Non-pigmented ciliary epithelial cell (primary cell): ENCODE measurements around the gene SYNPO.

ENCODE experiments used
- DNase-seq: peaks from one replicate; pipeline ENCODE4 v3.0.0-alpha.2; 2010; ENCODE audit warnings: low read depth

Gene SYNPO

GRCh38 chr5:150641006-150641570, 628 bp downstream of the SYNPO start:
- no peak for DNase-seq

GRCh38 chr5:150641824-150642566, 1.5 kb downstream of the SYNPO start:
- DNase-seq = no peak

GRCh38 chr5:150642567-150642927, 2.1 kb downstream of the SYNPO start:
- DNase-seq = peak; percentile 80

- DNase-seq = no peak
These were observed 2.7 kb downstream of the SYNPO start for GRCh38 chr5:150642991-150643710.

GRCh38 chr5:150644058-150644457, 3.6 kb downstream of the SYNPO start:
- no peak for DNase-seq

- no peak for DNase-seq
These were observed 4.1 kb downstream of the SYNPO start for GRCh38 chr5:150644514-150644913.

GRCh38 chr5:150645070-150645700, 4.7 kb downstream of the SYNPO start:
- DNase-seq = no peak

- no peak for DNase-seq
These were observed 7.1 kb downstream of the SYNPO start for GRCh38 chr5:150647275-150648251.

GRCh38 chr5:150648294-150649107, 8.0 kb downstream of the SYNPO start:
- DNase-seq = no peak

- DNase-seq = no peak
These were observed 8.9 kb downstream of the SYNPO start for GRCh38 chr5:150649108-150650020.

- no peak for DNase-seq
These were observed 9.9 kb downstream of the SYNPO start for GRCh38 chr5:150650021-150651006.

- DNase-seq = no peak
These were observed 10.9 kb downstream of the SYNPO start for GRCh38 chr5:150651382-150651781.

- no peak for DNase-seq
These were observed 11.6 kb downstream of the SYNPO start for GRCh38 chr5:150651924-150652671.

- DNase-seq = no peak
These were observed 12.8 kb downstream of the SYNPO start for GRCh38 chr5:150653145-150653761.

GRCh38 chr5:150653762-150654556, 13.5 kb downstream of the SYNPO start:
- no peak for DNase-seq

- DNase-seq = no peak
These were observed 14.8 kb downstream of the SYNPO start for GRCh38 chr5:150655221-150655620.
